WERI-Rb-1 (cell line): ENCODE data around the gene PDGFC.

Source experiments
- DNase-seq: peaks from one replicate; pipeline ENCODE4 v3.0.0-alpha.2; 2020
- H3K27ac ChIP-seq: fragments of 250-450 bp; sonication (Bioruptor Pico); 2 replicates; pipeline ENCODE4 v1.5.1; 2020; ENCODE audit warnings: mild to moderate bottlenecking, moderate library complexity
- H3K27me3 ChIP-seq: fragments of 250-450 bp; sonication (Bioruptor Pico); 2 replicates; pipeline ENCODE4 v1.5.1; 2021; ENCODE audit warnings: mild to moderate bottlenecking, low read depth, moderate library complexity; ENCODE audit not compliant: insufficient read depth, severe bottlenecking
- H3K36me3 ChIP-seq: fragments of 250-450 bp; sonication (Bioruptor Pico); 2 replicates; pipeline ENCODE4 v1.5.1; 2020; ENCODE audit warnings: mild to moderate bottlenecking, moderate library complexity
- H3K4me3 ChIP-seq: 2 replicates; pipeline ENCODE4 v1.5.1; 2011; ENCODE audit warnings: low read depth, mild to moderate bottlenecking, control low read depth, low read length
- H3K9me3 ChIP-seq: fragments of 250-450 bp; sonication (Bioruptor Pico); 2 replicates; pipeline ENCODE4 v1.5.1; 2021; ENCODE audit warnings: mild to moderate bottlenecking, moderate library complexity; ENCODE audit not compliant: severe bottlenecking
- TF ChIP-seq, protein P1 (sequence below): IDR thresholded peaks from 2 replicates; pipeline ENCODE4 v1.5.1; 2011; ENCODE audit warnings: low read depth, mild to moderate bottlenecking, control low read depth, inconsistent platforms, low read length

Gene PDGFC

DNA sequence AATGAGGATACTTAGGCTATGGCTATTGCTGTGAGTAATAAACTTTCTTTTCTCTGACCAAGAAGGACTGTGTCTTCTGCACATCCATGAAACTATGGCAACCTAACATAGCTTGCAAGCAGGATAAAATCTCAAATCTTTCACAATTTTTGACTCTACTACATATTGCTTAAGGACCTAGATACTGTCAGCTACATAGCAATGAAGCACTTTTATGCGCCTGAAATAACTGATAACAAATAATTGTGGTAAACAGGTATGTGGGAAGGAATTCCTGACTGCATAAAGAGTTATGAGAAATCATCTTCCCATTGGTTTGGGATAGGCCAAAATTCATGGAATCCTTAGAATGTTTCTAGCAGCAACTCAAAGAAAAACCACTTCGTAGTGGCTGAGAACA lies 41.2 kb upstream of the PDGFC start:
- TF ChIP-seq, protein P1, sequence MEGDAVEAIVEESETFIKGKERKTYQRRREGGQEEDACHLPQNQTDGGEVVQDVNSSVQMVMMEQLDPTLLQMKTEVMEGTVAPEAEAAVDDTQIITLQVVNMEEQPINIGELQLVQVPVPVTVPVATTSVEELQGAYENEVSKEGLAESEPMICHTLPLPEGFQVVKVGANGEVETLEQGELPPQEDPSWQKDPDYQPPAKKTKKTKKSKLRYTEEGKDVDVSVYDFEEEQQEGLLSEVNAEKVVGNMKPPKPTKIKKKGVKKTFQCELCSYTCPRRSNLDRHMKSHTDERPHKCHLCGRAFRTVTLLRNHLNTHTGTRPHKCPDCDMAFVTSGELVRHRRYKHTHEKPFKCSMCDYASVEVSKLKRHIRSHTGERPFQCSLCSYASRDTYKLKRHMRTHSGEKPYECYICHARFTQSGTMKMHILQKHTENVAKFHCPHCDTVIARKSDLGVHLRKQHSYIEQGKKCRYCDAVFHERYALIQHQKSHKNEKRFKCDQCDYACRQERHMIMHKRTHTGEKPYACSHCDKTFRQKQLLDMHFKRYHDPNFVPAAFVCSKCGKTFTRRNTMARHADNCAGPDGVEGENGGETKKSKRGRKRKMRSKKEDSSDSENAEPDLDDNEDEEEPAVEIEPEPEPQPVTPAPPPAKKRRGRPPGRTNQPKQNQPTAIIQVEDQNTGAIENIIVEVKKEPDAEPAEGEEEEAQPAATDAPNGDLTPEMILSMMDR, result no peak
- Histone ChIP-seq H3K4me3 (no peak overlapping the region), H3K36me3 (no peaks in the 10 kb centered on the region), H3K27me3 (no peaks in the 10 kb centered on the region), H3K9me3 (no peaks in the 10 kb centered on the region), H3K27ac (no peak overlapping the region)
- no peak for DNase-seq

DNA sequence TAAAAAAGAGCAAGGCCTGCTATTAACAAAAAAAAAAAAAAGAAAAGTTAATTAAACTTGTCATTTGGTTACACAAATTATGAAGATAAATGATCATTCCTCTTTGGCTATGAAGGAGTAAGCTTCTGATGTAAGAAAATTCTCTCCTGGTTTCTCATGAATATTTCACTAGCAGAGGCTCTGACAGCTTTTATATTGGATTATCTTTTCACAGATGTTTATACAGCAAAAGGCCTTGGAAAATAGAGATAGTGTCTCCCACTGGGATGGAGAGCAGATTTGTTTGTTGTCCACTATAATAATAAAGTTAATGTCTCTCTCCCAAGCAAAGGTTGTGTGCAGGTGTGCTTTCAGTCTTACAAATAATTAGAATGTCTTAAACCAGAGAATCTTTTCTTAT lies 40.7 kb upstream of the PDGFC start:
- Histone ChIP-seq H3K27ac (no peak overlapping the region), H3K36me3 (no peaks in the 10 kb centered on the region), H3K9me3 (no peaks in the 10 kb centered on the region), H3K4me3 (no peak overlapping the region), H3K27me3 (no peaks in the 10 kb centered on the region)
- DNase-seq, result no peak
- TF ChIP-seq, protein P1, result no peak

DNA sequence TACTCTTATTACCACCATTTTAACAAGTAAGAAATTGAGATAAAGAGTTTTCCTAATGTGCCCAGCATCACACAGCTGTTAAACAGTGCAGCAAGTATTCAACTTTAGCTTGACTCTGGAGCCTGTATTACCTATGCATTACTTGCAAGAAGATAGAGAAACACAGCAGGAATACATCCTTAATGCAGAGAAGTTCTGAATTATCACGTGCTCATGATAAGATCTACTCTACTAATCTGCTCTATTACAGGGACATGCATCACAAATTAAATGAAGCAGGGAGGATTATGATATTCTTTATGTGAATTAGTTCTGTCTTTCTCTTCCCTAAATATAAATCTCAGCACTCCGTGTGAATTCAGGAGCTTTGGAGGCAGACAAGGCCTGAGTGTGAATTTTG lies 39.0 kb upstream of the PDGFC start:
- no peaks in the 10 kb centered on the region for H3K9me3 ChIP-seq
- no peak overlapping the region for H3K27ac ChIP-seq
- TF ChIP-seq, protein P1, result no peak
- no peak for DNase-seq
- no peak overlapping the region for H3K4me3 ChIP-seq
- no peaks in the 10 kb centered on the region for H3K36me3 ChIP-seq
- no peaks in the 10 kb centered on the region for H3K27me3 ChIP-seq

DNA sequence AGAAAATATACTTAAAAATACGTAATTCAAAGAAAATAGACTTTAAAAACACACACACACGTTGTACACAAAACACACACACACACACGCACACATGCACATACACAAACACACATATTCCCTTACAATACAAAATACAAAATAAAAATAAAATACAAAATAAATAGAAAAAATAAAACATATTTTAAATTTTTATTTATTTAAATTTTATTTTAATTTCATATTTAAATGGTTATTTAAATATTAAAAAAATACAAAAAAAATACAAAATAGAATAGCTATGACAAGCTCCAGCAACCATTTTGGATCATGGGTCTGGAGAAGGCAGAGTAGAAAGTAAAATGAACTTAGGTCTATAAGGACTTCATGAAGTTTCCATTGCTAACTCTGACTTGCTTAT lies 34.2 kb upstream of the PDGFC start:
- H3K9me3 ChIP-seq, result no peaks in the 10 kb centered on the region
- DNase-seq, result no peak
- H3K4me3 ChIP-seq, result no peak overlapping the region
- TF ChIP-seq, protein P1, result no peak
- no peak overlapping the region for H3K27ac ChIP-seq
- H3K27me3 ChIP-seq, result no peaks in the 10 kb centered on the region
- H3K36me3 ChIP-seq, result no peaks in the 10 kb centered on the region

DNA sequence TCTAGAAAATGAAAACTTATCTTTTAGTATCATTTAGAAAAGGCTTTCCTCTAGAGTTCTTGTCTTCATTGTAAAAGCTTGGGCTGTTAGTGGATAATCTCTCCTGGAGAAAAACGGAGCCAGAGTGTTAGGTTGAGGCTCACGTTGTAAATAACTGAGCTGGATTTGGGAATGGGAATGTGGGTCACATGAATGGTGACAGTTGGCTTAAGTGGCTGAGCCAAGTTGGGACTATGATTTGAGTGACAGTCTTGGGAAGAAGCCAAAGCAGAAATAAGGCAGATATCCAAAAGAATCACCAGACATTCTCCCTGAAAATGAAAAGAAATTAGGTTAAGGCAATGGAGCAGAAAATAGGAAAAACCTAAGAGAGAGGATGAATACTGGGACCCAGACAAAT lies 33.6 kb upstream of the PDGFC start:
- DNase-seq, result no peak
- H3K27me3 ChIP-seq, result no peaks in the 10 kb centered on the region
- no peaks in the 10 kb centered on the region for H3K36me3 ChIP-seq
- no peak overlapping the region for H3K27ac ChIP-seq
- no peaks in the 10 kb centered on the region for H3K9me3 ChIP-seq
- TF ChIP-seq, protein P1, result no peak
- no peak overlapping the region for H3K4me3 ChIP-seq
